ENCODE measurements around the gene LCE2A.

DNA sequence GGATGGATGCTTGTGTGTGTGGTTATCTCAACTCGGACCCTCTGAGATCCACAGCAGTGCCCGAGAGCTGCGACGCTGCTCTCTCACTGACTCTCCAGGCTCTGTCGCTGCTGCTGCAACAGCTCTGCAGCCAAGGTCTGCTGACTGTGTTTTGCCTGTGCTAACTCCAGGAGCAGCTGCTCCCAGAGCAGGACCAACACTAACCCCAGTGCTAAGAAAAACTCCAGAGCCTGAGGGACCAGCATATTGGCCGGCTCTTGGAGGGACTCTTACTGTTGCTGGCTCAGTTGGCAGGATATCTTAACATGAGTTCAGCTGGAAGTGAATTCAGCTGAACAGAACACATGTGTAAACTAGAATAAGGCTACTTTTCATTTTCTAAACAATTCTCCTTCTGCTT is 18.7 kb upstream of the LCE2A start:
- no peak for TF ChIP-seq CTCF (IDR thresholded peaks at IDR 0.05)
- TF ChIP-seq POLR2AphosphoS5 (IDR thresholded peaks at IDR 0.05), result no peak
- TF ChIP-seq EP300 (IDR thresholded peaks at IDR 0.05; ENCODE audit: low read depth), result no peak
- TF ChIP-seq POLR2A (IDR thresholded peaks at IDR 0.05), result no peak

Measured in transverse colon (tissue), 4 donors.